ENCODE results near the gene HOXA3. TPM values are rescaled to one million over a fixed set of nuclear protein-coding genes. Genes with fewer than 3 reads are reported as not detected.
A peak's percentile ranks its signal among the peaks of the same experiment; 100 is the strongest.

Gene HOXA3
- total RNA-seq, 2 donors from 2014 or later, result 13.3 to 14.1 TPM

DNA sequence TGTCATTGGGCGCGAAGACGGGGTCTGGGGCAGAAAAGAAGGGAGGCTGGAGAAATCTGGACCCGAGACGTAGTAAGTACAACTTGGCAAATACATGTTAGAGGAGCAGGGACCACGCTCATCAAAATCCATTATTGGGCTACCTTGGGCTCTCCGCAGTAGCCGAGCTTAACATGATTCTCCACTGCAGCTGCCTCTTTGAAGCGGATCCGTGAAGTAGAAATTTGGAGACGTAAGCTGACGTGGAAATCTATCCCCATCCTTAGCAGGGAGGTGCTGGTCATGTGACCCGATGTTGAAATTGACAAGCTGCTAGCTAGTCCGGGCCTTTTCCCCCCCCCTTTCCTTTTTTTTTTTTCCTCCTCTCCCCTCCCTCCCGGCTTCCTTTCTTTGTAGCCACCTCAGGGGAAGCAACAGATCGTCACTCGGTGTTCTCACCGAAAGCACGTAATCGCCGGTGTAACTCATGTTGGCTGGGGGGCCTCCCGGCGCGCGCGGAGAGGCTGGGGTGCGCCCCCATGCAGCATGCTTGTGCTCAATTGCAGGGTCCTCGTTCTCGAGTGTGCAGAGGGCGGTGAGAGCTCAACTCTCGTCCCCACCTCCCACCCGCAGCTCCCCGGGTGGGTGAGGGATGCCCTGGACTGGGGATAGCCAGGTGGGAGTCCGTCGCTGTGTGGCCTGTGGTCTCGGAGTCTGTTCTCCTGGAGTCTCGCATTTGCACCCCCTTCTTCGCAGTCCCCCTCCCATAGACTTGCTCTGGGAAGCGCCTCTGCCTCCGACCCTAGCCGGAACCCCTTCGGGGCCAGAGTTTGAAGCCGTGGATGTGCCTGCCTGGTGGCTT, 32.9 kb upstream of the HOXA3 start, which contains the start of gene HOXA11:
Gene HOXA11 (minus strand): TSS at position 220 of the 841 bp plus-strand sequence. CDS start 88 bp downstream, at position 132.
- H3K9ac ChIP-seq (ENCODE audit: low read depth in 2 of 2, low read length in 2 of 2), result peak within 1 kb of the TSS; percentile 89 to 92
- H3K4me1 ChIP-seq, result peaks cover 20% of the 10 kb centered on the region
- no peaks in the 10 kb centered on the region for H3K36me3 ChIP-seq
- H3K27me3 ChIP-seq, result peaks cover 5% of the 10 kb centered on the region
- peak within 1 kb of the TSS; percentile 50 for H3K4me3 ChIP-seq
- H3K27ac ChIP-seq, result peak within 1 kb of the TSS; percentile 94
- H3K9me3 ChIP-seq, result no peaks in the 10 kb centered on the region
- peak; percentile 91 for DNase-seq
- intact Hi-C loops (cut with DNase I), result no loop called here
- TF ChIP-seq, protein P1, sequence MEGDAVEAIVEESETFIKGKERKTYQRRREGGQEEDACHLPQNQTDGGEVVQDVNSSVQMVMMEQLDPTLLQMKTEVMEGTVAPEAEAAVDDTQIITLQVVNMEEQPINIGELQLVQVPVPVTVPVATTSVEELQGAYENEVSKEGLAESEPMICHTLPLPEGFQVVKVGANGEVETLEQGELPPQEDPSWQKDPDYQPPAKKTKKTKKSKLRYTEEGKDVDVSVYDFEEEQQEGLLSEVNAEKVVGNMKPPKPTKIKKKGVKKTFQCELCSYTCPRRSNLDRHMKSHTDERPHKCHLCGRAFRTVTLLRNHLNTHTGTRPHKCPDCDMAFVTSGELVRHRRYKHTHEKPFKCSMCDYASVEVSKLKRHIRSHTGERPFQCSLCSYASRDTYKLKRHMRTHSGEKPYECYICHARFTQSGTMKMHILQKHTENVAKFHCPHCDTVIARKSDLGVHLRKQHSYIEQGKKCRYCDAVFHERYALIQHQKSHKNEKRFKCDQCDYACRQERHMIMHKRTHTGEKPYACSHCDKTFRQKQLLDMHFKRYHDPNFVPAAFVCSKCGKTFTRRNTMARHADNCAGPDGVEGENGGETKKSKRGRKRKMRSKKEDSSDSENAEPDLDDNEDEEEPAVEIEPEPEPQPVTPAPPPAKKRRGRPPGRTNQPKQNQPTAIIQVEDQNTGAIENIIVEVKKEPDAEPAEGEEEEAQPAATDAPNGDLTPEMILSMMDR (IDR thresholded peaks at IDR 0.05), result no peak

DNA sequence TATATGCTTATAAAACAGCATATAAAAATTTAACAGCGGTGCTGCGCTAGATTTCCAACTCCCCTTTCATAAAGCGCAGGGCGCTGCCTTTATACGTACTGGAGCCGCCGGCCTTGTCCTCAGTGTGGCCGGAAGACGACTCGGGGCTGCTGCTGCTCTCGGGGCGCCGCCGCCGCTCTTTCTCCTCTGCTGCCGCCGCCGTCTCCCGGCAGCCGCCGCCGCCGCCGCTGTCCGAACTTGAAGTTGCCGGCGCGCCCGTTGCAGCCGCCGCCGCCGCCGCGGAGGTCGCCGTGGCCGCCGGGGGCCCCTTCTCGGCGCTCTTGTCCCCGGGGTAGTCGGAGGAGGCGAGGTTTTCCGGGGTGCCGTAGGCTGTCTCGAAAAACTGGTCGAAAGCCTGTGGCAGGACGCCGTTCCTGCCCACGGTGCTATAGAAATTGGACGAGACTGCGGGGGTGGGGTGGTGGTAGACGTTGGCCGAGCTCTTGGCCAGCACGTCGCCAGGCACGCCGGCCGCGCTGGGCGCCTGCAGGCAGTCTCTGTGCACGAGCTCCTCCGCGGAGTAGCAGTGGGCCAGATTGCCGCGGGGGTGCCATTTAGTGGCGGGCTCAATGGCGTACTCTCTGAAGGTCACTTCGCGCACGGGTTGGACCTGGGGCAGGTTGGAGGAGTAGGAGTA, 32.1 kb upstream of the HOXA3 start:
- TF ChIP-seq, protein P1 (IDR thresholded peaks at IDR 0.05), result no peak
- Histone ChIP-seq H3K4me3 (peak overlapping the region; percentile 50), H3K27me3 (peaks cover 5% of the 10 kb centered on the region), H3K27ac (peak overlapping the region; percentile 94), H3K36me3 (no peaks in the 10 kb centered on the region), H3K9me3 (no peaks in the 10 kb centered on the region), H3K9ac (ENCODE audit: low read depth in 2 of 2, low read length in 2 of 2) (peak overlapping the region; percentile 89 to 92), H3K4me1 (peaks cover 20% of the 10 kb centered on the region)
- intact Hi-C loops (cut with DNase I), result no loop called here
- DNase-seq, result no peak

DNA sequence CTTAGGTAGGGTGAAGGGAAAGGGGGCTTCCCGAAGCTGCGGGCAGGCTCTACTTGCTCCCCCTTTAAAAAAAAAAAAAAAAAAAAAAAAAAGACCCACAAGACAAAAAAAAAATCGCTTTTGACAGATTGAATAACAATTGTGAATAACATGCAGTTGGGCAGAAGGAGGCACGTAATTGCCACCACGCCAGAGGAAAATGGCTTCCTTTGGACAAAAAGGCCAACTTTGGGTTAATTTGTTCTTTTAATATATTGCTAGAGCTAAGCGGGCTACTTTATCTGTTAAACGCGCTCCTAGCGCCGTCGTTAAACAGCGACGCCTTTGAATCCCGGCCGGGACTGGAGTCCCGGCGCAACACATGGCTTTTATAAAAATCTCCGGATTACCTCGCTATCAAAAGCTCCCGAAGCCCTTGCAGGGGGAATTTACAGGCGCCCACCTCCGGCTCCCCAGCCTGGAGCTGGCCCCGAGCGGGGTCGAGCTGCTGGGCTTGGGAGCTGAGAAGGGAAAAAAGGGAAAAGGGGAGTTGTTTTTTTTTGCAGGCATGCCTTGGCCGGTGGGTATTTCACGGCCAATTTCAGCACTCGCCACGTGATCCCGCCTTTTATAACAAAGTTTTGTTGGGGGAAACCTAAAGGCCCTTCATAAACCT, 31.4 kb upstream of the HOXA3 start:
- intact Hi-C loops (cut with DNase I), result no loop called here
- TF ChIP-seq, protein P1 (IDR thresholded peaks at IDR 0.05), result no peak
- Histone ChIP-seq H3K9me3 (no peaks in the 10 kb centered on the region), H3K27me3 (peaks cover 5% of the 10 kb centered on the region), H3K36me3 (no peaks in the 10 kb centered on the region), H3K4me3 (peak overlapping the region; percentile 50), H3K27ac (peak overlapping the region; percentile 94), H3K9ac (ENCODE audit: low read depth in 2 of 2, low read length in 2 of 2) (peak overlapping the region; percentile 89 to 92), H3K4me1 (peaks cover 20% of the 10 kb centered on the region)
- no peak for DNase-seq

DNA sequence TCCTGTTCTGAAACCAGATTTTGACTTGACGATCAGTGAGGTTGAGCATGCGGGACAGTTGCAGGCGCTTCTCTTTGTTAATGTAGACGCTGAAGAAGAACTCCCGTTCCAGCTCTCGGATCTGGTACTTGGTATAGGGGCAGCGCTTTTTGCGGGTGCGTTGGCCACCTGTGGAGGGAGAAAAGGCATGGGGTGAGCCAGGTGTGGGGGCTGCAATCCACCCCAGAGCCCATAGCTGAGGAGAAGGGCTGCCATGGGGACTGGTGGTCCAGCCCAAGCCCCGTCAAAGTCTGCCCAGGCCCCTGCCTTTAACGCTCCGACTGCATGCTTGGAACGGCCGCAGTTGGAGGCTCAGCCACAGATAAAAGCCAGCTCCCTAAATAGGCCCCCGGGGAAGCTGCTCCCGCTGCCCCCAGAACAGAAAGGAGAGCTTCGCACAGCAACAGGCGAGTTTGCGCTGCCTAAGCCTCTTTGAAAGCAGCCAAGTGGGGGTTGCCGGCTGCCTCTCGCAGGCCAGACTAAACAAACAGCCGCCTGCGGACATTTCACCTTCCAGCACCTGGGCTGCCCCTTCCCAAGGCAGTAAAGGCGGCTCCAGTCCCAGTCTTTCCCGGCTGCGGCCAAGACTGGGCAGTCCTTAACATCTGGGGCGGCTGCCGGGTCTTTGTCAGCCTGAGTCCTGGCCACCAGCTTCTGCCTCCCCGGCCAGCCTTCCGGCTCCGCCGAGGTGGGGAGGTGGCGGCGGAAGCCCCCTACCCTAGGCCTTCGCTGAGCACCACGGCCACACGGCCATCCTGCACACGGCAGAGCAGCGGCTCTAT, 30.7 kb upstream of the HOXA3 start:
- Histone ChIP-seq H3K9me3 (no peaks in the 10 kb centered on the region), H3K27me3 (peaks cover 5% of the 10 kb centered on the region), H3K4me3 (peak overlapping the region; percentile 50), H3K9ac (ENCODE audit: low read depth in 2 of 2, low read length in 2 of 2) (peak overlapping the region; percentile 89 to 92), H3K36me3 (no peaks in the 10 kb centered on the region), H3K4me1 (peaks cover 20% of the 10 kb centered on the region), H3K27ac (peak overlapping the region; percentile 94)
- DNase-seq, result no peak
- intact Hi-C loops (cut with DNase I), result no loop called here
- TF ChIP-seq, protein P1 (IDR thresholded peaks at IDR 0.05), result no peak

Measured in colonic mucosa (tissue), 4 donors.